ENCODE measurements around the gene CPA1. TPM values are rescaled to one million over a fixed set of nuclear protein-coding genes. Genes with fewer than 3 reads are reported as not detected.

CPA1 gene
- total and polyA plus RNA-seq, 8 donors, result 12,124 to 50,686 (median 30,306) TPM

DNA sequence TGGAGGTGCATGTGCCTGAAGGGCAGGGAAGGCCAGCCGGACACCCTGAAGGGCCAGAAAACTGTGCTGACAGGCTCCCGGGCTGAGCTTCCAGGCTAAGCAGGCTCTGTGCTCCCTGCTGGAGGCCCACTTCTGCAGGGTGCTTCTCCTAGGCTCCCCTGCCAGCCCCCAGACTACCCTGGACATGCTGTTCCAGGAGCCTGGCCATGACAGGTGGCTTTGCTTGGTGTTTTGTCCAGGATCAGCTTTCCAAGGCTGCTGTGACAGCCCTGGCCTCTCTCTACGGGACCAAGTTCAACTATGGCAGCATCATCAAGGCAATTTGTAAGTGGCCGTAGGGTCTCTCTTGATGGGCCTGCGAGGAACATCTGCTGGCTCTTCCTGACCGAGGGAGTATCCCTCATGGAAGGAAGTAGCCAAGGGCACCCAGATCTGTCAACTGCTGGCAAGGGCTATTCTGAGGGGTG is 5.3 kb downstream of the CPA1 start:
- intact Hi-C loops (cut with DNase I), result loop anchor here in 1 of 3 donors (5.0 kb wide), 1 partner anchor 108 kb away; no protein-coding TSS in a partner anchor
- Histone ChIP-seq H3K27me3 (no peaks in the 10 kb centered on the region), H3K9me3 (no peaks in the 10 kb centered on the region), H3K4me3 (peak overlapping the region in 3 of 4 donors; percentile 35 to 64 (median 54)), H3K4me1 (no peaks in the 10 kb centered on the region), H3K27ac (peak overlapping the region; percentile 91 to 96 (median 96)), H3K36me3 (peaks cover 0 to 36% (median 0%) of the 10 kb centered on the region in 3 donors)
- no peak for ATAC-seq
- DNase-seq, result peak in 3 of 6 donors; percentile 56 to 82 (median 69)
- WGBS, 2 donors, result 49 to 50% methylated on average over 6 of the region's 6 CpGs
- FAIRE-seq, result no peak
- TF ChIP-seq, protein P1, sequence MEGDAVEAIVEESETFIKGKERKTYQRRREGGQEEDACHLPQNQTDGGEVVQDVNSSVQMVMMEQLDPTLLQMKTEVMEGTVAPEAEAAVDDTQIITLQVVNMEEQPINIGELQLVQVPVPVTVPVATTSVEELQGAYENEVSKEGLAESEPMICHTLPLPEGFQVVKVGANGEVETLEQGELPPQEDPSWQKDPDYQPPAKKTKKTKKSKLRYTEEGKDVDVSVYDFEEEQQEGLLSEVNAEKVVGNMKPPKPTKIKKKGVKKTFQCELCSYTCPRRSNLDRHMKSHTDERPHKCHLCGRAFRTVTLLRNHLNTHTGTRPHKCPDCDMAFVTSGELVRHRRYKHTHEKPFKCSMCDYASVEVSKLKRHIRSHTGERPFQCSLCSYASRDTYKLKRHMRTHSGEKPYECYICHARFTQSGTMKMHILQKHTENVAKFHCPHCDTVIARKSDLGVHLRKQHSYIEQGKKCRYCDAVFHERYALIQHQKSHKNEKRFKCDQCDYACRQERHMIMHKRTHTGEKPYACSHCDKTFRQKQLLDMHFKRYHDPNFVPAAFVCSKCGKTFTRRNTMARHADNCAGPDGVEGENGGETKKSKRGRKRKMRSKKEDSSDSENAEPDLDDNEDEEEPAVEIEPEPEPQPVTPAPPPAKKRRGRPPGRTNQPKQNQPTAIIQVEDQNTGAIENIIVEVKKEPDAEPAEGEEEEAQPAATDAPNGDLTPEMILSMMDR (IDR thresholded peaks at IDR 0.05), result no peak

DNA sequence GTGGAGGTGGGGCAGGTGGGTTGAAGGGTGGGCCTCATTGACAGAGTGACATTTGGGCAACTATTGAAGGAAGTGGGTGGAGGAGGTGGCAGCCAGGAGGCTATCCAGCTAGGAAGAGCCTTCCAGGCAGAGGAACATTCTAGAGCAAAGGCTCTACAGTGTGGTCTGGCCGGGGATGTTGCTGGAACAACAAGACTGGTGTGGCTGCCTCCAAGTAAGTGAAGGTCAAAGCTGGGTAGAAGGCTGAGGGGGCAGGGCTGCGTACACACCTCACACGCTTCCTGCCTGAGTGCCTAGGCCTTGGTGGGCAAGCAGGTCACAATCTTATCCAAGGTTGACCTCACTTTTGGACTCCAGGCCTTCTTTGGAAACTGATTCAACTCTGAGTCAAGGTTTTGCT is 6.6 kb downstream of the CPA1 start:
- no peak overlapping the region for H3K4me3 ChIP-seq
- intact Hi-C loops (cut with DNase I), result loop anchor here in 1 of 3 donors (5.0 kb wide), 1 partner anchor 110 kb away; no protein-coding TSS in a partner anchor
- WGBS, 2 donors, result 38 to 57% methylated on average over 3 of the region's 3 CpGs
- ATAC-seq, result peak; percentile 21 to 65 (median 50)
- H3K27me3 ChIP-seq, result no peaks in the 10 kb centered on the region
- FAIRE-seq, result no peak
- TF ChIP-seq, protein P1 (IDR thresholded peaks at IDR 0.05), result no peak
- no peaks in the 10 kb centered on the region for H3K9me3 ChIP-seq
- peak; percentile 70 to 84 (median 81) for DNase-seq
- H3K27ac ChIP-seq, result peak overlapping the region; percentile 91 to 96 (median 96)
- H3K36me3 ChIP-seq, result peaks cover 0 to 28% (median 0%) of the 10 kb centered on the region in 3 donors
- H3K4me1 ChIP-seq, result peaks cover 0 to 5% (median 0%) of the 10 kb centered on the region in 3 donors

DNA sequence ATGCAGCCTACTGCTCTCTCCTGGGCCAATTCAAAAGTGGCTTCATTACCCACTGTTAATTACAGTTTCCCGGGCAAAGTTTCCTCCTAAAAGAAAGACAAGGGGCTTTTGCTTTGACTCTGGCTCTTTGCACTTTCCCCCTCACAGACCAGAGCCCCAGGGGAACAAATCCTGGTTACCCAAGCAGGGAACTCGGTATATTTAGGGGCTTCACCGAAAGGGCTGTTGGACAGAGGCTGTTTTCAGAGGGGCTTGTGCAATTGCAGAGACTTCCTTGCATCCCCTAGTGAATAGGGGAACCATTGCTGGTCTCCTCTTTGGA is 7.0 kb downstream of the CPA1 start:
- 35 to 36% methylated on average over 3 of the region's 3 CpGs for WGBS, 2 donors

DNA sequence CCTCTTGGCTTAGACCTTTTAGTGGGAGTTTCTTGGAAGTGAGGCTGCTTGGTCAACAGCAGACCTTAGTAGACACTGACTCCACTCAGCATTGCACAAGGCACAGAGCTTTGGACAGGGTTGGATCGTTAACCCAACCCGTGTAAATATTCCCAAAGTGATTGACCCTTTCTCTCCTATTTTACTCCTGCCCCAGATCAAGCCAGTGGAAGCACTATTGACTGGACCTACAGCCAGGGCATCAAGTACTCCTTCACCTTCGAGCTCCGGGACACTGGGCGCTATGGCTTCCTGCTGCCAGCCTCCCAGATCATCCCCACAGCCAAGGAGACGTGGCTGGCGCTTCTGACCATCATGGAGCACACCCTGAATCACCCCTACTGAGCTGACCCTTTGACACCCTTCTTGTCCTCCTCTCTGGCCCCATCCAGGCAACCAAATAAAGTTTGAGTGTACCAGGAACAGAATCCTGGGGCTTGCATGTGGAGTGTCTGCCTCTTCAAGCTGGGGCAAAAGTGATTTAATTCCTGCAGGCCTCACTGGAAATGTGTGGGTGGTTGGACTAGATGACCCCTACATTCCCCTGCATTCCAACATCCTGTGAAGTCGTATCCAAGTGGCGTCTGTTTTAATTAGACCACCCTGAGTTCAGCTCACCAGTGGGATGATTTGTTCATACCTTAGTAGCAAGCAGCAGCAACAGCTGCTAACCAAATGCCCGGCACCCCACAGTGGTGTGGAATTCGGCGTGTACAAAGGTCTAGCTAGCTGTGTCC is 7.5 kb downstream of the CPA1 start:
- 34 to 41% methylated on average over 12 of the region's 12 CpGs for WGBS, 2 donors
- no peak for FAIRE-seq

More for the DNA sequence above, 7.0 kb downstream of the CPA1 start:
- peaks cover 0 to 7% (median 0%) of the 10 kb centered on the region in 3 donors for H3K4me1 ChIP-seq
- no peak overlapping the region for H3K4me3 ChIP-seq
- no peaks in the 10 kb centered on the region for H3K9me3 ChIP-seq
- no peak for FAIRE-seq
- no peaks in the 10 kb centered on the region for H3K27me3 ChIP-seq
- peaks cover 0 to 24% (median 0%) of the 10 kb centered on the region in 3 donors for H3K36me3 ChIP-seq
- peak in 2 of 6 donors; percentile 52 to 61 for DNase-seq
- peak overlapping the region; percentile 91 to 96 (median 96) for H3K27ac ChIP-seq
- ATAC-seq, result no peak
- TF ChIP-seq, protein P1 (IDR thresholded peaks at IDR 0.05), result no peak
- intact Hi-C loops (cut with DNase I), result loop anchor here in 1 of 3 donors (5.0 kb wide), 1 partner anchor 110 kb away; no protein-coding TSS in a partner anchor

More for the DNA sequence above, 7.5 kb downstream of the CPA1 start:
- Histone ChIP-seq H3K4me3 (no peak overlapping the region), H3K27me3 (no peaks in the 10 kb centered on the region), H3K9me3 (no peaks in the 10 kb centered on the region), H3K36me3 (peaks cover 0 to 19% (median 0%) of the 10 kb centered on the region in 3 donors), H3K27ac (peak overlapping the region; percentile 91 to 96 (median 96)), H3K4me1 (peaks cover 0 to 7% (median 0%) of the 10 kb centered on the region in 3 donors)
- intact Hi-C loops (cut with DNase I), result loop anchor here in 1 of 3 donors (5.0 kb wide), 1 partner anchor 111 kb away; no protein-coding TSS in a partner anchor
- DNase-seq (peak in 5 of 6 donors; percentile 42 to 84 (median 73)), ATAC-seq (peak; percentile 9 to 48 (median 27))
- TF ChIP-seq, protein P1 (IDR thresholded peaks at IDR 0.05), result no peak

All from pancreas (tissue), 10 donors.